Stimulated activated naive B cell treated with anti-CD40 and anti-IgM and Interleukin-4, amounts not matched to agents 10 μg/mL and 1 μg/mL and 100 μg/mL, for 72 hours (primary cell): ENCODE data around the gene CAPN9.
A peak's percentile ranks its signal among the peaks of the same experiment; 100 is the strongest.
"Not testable (repeated sequence)": the region's sequence is repeated elsewhere in the genome, so short reads cannot be mapped to it uniquely, and the experiment has no call there.

ENCODE experiments used
- ATAC-seq, 2 donors: fragments of 150-1000 bp; cut with Tn5 transposase; replicated peaks; 2 replicates each; pipeline ENCODE4 v1.10.0; 2021; ENCODE audit warnings: moderate library complexity in 1 of 2
- DNase-seq: peaks from one replicate; pipeline ENCODE4 v3.0.0; 2021
- H3K27ac Mint-ChIP-seq: one replicate; pipeline ENCODE4 v1.8.0; 2022; ENCODE audit warnings: mild to moderate bottlenecking, mixed read lengths
- H3K27me3 Mint-ChIP-seq, 2 donors: one replicate each; pipeline ENCODE4 v1.8.0; 2022; ENCODE audit warnings: mixed read lengths in 2 of 2
- H3K36me3 Mint-ChIP-seq, 2 donors: one replicate each; pipeline ENCODE4 v1.8.0; 2022; ENCODE audit warnings: mixed read lengths in 2 of 2, mild to moderate bottlenecking in 1 of 2
- H3K4me1 Mint-ChIP-seq, 2 donors: one replicate each; pipeline ENCODE4 v1.8.0; 2022; ENCODE audit warnings: mixed read lengths in 2 of 2, mild to moderate bottlenecking in 1 of 2
- H3K4me3 Mint-ChIP-seq, 2 donors: one replicate each; pipeline ENCODE4 v1.8.0; 2022; ENCODE audit warnings: mild to moderate bottlenecking in 2 of 2, mixed read lengths in 2 of 2, moderate library complexity in 1 of 2
- H3K9me3 Mint-ChIP-seq, 2 donors: one replicate each; pipeline ENCODE4 v1.8.0; 2022; ENCODE audit warnings: mixed read lengths in 2 of 2, mild to moderate bottlenecking in 1 of 2

The CAPN9 gene

DNA sequence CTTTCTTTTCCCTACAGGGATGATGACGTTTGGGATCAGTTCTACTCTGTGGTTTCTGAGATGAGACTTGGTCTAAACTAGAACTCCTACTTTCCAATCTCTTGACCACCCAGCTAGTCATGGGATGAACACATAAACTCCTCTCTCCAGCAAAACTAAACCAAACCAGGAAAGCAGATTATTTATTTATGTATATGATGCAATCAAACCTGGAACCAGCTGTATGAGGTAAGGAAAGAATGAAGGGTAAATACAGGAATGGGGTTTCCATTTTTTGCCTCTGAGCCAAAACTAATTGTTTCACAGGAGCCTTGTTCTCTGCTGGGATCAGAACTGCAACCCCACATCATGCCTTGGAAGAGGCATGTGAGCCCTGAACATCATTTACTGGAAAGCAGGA lies 29.9 kb upstream of the CAPN9 start:
- Mint-ChIP-seq H3K4me3 (no peak overlapping the region), H3K27ac (no peak overlapping the region), H3K36me3 (peaks cover 6 to 10% of the 10 kb centered on the region in 2 donors), H3K27me3 (peaks cover 29 to 43% of the 10 kb centered on the region in 2 donors), H3K9me3 (peaks cover 10 to 17% of the 10 kb centered on the region in 2 donors), H3K4me1 (no peaks in the 10 kb centered on the region)
- no peak for DNase-seq
- no peak for ATAC-seq

DNA sequence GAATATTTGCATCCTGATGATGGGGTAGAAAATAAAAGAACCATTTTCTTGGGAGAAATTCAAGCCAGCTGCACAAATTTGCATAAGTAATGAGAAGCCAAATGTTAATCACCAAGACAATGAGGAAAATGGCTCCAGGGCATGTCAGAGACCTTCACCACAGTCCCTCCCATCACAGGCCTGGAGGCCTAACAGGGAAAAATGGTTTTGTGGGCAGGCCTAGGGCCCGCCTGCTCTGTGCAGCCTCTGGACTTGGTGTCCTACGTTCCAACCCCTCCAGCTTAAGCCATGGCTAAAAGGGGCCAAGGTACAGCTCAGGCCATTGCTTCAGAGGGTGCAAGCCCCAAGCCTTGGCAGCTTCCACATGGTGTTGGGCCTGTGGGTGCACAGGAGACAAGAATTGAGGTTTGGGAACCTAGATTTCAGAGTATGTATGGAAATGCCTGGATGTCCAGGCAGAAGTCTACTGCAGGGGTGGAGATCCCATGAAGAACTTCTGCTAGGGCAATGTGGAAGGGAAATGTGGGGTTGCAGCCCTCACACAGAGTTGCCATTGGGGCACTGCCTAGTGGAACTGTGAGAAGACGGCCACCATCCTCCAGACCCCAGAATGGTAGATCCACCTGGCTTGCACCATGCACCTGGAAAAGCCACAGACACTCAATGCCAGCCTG lies 25.2 kb upstream of the CAPN9 start:
- H3K27me3 Mint-ChIP-seq, result peaks cover 12 to 41% of the 10 kb centered on the region in 2 donors
- H3K4me3 Mint-ChIP-seq, H3K4me1 Mint-ChIP-seq: not testable (repeated sequence)

DNA sequence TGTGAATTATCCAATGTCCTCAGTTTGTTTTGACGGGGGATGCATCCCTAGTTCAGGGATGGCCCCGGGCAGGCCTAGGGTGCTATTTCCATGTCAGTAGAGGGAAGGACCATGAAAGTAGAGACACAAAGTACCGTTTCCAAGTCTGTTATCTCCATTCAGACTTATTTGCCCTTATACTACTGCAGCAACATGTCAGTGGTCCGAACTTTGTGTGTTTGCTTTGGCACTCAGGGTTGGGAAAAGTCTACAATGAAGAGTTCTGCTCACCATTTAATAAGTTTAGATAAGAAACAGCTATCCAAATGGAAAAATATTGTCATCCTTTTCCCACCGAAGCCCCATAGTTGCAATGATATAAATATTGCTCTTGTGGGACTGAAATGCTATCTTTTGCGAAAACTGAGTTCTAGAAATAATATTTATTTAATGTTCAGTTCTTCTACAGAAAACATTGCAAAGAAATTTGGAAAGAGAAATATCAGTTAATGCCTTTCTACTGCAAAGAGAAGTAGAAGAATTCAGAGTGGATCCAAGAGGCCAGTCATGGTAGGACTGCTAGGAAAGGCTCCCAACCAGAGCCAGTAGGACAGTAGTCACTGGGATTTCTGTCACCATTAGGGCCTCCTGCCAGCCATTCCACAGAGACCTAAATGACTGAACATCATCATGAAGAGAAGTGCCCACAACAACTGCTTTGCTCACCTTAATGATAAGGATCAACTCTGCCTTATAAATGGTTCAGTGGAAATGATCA lies 21.8 kb upstream of the CAPN9 start:
- Mint-ChIP-seq H3K27ac (no peak overlapping the region), H3K27me3 (peaks cover 24 to 49% of the 10 kb centered on the region in 2 donors), H3K36me3 (peaks cover 5 to 6% of the 10 kb centered on the region in 2 donors), H3K9me3 (peaks cover 5 to 14% of the 10 kb centered on the region in 2 donors), H3K4me1 (no peaks in the 10 kb centered on the region), H3K4me3 (no peak overlapping the region)
- DNase-seq (no peak), ATAC-seq (no peak)

More for the DNA sequence above, 25.2 kb upstream of the CAPN9 start:
- ATAC-seq, H3K27ac Mint-ChIP-seq, DNase-seq, H3K36me3 Mint-ChIP-seq: not testable (repeated sequence)
- peaks cover 5 to 14% of the 10 kb centered on the region in 2 donors for H3K9me3 Mint-ChIP-seq

DNA sequence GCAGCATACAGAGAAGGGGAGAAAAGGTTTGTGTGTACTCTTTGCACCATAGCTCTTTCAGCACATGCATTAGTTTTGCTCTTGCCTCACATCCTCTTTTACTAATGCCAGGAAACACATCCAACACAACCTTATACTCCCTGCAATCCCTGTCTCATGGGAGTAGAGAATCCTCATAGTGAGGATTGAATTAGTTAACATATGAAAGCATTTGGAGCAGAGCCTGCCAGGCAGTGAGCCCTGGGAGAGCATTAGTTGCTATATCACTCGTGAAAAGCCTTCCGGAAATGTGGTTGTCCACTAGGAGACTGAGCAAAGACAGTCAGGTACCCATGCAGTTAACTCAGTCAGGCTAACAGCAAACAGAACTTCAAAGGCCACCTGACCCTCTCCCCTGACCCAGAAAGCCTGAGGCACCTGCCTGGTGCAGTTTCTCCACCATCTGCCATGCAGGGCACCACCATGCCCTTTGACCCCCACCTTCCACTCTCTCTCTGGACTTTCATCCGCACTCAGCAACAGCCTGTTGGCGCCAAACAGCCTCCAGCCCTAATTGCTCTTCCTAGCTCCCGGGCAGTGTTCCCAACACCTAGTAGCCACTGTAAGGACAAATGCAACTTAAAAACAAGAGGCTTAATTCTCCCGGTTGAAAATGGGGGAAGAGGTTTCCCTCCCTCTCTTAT lies 18.3 kb upstream of the CAPN9 start:
- no peak for ATAC-seq
- peak overlapping the region; percentile 49 for H3K27ac Mint-ChIP-seq
- H3K9me3 Mint-ChIP-seq, result peaks cover 0 to 2% of the 10 kb centered on the region in 2 donors
- no peak for DNase-seq
- H3K4me1 Mint-ChIP-seq, result no peaks in the 10 kb centered on the region
- H3K36me3 Mint-ChIP-seq, result no peaks in the 10 kb centered on the region
- H3K27me3 Mint-ChIP-seq, result peaks cover 20 to 40% of the 10 kb centered on the region in 2 donors
- H3K4me3 Mint-ChIP-seq, result no peak overlapping the region

DNA sequence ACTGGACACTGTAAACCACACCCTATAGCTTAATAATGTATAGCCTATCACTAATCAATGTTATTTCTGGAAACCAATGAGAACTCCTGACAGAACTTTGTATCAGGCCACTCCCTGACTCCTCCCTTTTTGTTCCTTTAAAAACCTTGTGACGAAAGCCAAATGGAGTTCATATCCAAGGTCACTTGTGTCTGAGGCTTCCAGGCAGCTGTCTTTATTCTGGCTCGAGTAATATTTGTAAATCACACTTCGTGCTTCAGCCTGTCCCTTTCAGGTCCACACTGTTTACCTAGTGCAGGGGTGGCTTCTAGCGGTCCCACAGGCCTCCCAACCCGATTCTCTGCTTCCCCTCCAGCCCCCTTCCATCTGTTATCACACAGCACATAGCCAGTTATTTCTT lies 16.2 kb upstream of the CAPN9 start:
- Mint-ChIP-seq H3K36me3 (no peaks in the 10 kb centered on the region), H3K4me3 (no peak overlapping the region), H3K27me3 (peaks cover 27 to 50% of the 10 kb centered on the region in 2 donors), H3K9me3 (peaks cover 0 to 2% of the 10 kb centered on the region in 2 donors), H3K27ac (no peak overlapping the region), H3K4me1 (no peaks in the 10 kb centered on the region)
- ATAC-seq (no peak), DNase-seq (no peak)

DNA sequence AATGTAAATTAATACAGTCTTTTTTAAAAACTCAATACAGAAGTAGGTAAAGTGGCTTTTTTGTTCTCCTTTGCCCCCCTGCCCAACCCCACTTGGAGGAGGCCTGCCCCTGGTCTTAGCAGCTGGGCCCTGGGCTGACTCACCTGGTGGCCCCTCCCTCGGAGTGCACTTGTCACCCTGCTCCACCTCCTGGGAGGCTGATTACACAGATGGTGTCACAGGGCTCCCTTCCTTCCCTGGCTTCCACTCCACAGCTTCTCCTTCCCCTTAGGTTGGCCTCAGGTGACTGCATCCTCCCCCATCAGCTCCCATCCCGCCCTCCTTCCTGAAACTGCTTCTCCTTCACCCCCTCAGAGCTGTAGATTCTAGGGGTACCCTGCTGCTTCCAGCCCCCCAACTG lies 11.7 kb upstream of the CAPN9 start:
- no peak for ATAC-seq
- Mint-ChIP-seq H3K36me3 (no peaks in the 10 kb centered on the region), H3K27me3 (peaks cover 29 to 44% of the 10 kb centered on the region in 2 donors)

DNA sequence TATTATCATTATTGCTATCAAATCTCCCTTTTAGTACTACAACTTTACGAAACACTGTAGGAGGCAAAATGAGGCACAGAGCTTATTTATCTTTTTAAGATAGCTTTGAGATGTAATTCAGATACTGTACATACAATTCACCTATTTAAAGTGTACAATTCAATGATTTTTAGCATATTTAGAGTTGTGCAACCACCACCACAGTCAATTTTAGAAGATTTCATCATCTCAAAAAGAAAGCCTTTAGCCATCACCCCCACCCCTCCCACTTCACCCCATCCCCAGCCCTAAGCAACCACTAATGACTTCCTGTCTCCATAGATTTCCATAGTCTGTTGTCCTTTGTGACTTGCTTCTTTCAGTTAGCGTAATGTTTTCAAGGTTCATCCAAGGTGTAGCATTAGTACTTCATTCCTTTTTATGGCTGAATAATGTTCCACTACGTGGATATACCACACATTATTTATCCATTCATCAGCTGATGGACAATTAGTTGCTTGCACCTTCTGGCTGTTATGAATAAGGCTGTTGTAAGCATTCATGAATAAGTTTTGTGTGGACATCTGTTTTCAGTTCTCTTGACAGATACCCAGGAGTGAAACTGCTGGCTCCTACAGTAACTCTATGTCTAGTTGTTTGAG lies 9.4 kb upstream of the CAPN9 start:
- H3K36me3 Mint-ChIP-seq, result no peaks in the 10 kb centered on the region
- no peak overlapping the region for H3K27ac Mint-ChIP-seq
- peaks cover 0 to 1% of the 10 kb centered on the region in 2 donors for H3K9me3 Mint-ChIP-seq
- ATAC-seq (no peak), DNase-seq (no peak)
- peaks cover 0 to 2% of the 10 kb centered on the region in 2 donors for H3K4me1 Mint-ChIP-seq
- H3K4me3 Mint-ChIP-seq, result no peak overlapping the region
- H3K27me3 Mint-ChIP-seq, result peaks cover 35 to 38% of the 10 kb centered on the region in 2 donors

More for the DNA sequence above, 11.7 kb upstream of the CAPN9 start:
- DNase-seq, result no peak
- Mint-ChIP-seq H3K9me3 (peaks cover 0 to 4% of the 10 kb centered on the region in 2 donors), H3K4me3 (no peak overlapping the region), H3K4me1 (no peaks in the 10 kb centered on the region), H3K27ac (no peak overlapping the region)

DNA sequence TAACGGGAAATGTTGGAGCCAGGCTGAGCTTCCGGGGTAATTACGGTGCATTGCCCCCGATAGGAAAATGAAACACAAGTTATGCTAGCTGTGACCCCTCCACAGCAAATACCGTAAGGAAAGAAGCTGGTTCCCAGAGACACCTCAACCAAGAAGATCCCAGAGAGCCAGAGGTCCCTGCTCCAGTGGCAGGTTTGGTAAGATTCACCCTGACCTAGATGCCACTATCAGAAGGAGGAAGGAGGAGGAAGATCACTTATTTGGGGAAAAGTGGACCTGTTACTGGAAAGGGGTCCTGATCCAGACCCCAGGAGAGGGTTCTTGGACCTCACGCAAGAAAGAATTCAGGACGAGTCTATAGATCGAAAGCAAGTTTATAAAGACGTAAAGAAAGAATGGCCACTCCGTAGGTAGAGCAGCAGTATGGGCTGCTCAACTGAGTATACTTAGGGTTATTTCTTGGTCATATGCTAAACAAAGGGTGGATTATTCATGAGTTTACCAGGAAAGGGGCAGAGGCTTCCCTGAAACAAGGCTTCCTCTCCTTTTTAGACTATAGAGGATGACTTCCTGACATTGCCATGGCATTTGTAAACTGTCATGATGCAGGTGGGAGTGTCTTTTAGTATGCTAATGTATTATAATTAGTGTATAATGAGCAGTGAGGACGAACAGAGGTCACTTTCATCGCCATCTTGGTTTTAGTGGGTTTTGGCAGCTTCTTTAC lies 7.5 kb upstream of the CAPN9 start:
- ATAC-seq, result no peak

DNA sequence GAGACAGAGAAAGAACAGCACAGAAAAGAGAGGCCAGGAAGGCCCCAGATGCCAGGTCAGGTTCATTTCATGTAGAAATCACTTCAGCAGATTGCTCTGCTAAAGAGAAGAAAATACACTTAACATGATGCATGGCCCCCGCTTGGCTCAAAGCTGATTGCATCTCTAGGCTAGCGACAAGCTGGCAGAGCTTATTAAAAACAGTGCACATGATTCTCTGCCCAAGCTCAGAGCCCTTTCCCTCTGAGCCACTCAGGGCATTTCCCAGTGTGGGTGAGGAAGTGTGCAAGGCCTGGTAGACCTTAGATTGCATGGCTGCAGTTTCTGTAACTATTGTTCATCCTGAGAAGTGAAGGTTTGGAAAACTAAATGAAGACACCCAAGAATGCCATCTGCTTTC lies 3.3 kb upstream of the CAPN9 start:
- no peak overlapping the region for H3K4me3 Mint-ChIP-seq
- H3K9me3 Mint-ChIP-seq, result no peaks in the 10 kb centered on the region
- DNase-seq (no peak), ATAC-seq (no peak)
- H3K27me3 Mint-ChIP-seq, result peaks cover 23 to 25% of the 10 kb centered on the region in 2 donors
- H3K4me1 Mint-ChIP-seq, result peaks cover 4 to 5% of the 10 kb centered on the region in 2 donors
- H3K27ac Mint-ChIP-seq, result no peak overlapping the region
- no peaks in the 10 kb centered on the region for H3K36me3 Mint-ChIP-seq

More for the DNA sequence above, 7.5 kb upstream of the CAPN9 start:
- H3K27ac Mint-ChIP-seq, result no peak overlapping the region
- peaks cover 0 to 2% of the 10 kb centered on the region in 2 donors for H3K4me1 Mint-ChIP-seq
- H3K4me3 Mint-ChIP-seq, result no peak overlapping the region
- H3K27me3 Mint-ChIP-seq, result peaks cover 35 to 42% of the 10 kb centered on the region in 2 donors
- no peaks in the 10 kb centered on the region for H3K36me3 Mint-ChIP-seq
- no peak for DNase-seq
- H3K9me3 Mint-ChIP-seq, result peaks cover 0 to 1% of the 10 kb centered on the region in 2 donors

DNA sequence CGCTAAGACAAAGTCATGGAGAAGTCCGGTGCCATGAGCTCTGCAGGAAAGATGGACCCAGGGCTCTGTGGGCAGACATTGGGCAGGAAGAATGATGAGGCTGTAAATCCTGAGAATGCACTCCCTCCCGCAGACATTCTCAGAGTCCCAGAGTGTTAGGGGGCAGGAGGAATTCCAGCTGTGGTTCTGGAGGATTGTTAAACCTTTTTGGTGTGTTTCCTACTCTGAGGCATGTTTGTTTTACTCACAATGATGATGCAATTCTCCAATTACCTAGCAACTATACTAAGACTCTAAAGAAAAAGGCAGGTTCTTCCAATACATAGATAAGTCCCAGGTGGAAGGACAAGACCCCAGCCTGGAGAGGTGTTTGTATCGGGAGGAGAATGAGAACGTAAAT lies 2.8 kb upstream of the CAPN9 start:
- ATAC-seq (no peak), DNase-seq (no peak)
- Mint-ChIP-seq H3K27me3 (peaks cover 21 to 22% of the 10 kb centered on the region in 2 donors), H3K27ac (no peak overlapping the region), H3K9me3 (no peaks in the 10 kb centered on the region), H3K36me3 (no peaks in the 10 kb centered on the region), H3K4me1 (peaks cover 7 to 9% of the 10 kb centered on the region in 2 donors), H3K4me3 (no peak overlapping the region)

DNA sequence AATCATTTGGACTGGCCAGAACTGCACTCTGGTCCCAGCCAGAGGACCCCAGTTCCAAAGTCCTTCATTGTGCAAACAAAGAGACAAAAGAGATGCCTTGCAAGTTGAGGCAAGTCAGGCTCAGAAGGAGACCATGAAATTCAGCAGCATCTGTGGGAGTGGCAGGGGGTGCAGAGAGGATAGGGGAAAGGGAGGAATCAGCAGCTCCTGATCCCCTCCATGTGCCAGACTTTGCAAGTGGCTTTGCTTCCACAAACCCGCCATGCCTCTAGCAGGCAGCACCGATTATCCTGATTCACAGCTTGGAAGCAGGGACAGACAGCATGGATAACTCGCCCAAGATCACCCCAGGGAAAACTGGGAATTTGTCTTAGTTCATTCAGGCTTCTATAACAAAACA lies 2.1 kb upstream of the CAPN9 start:
- ATAC-seq (no peak), DNase-seq (no peak)
- Mint-ChIP-seq H3K36me3 (no peaks in the 10 kb centered on the region), H3K4me3 (no peak overlapping the region), H3K27ac (no peak overlapping the region), H3K4me1 (peaks cover 10 to 11% of the 10 kb centered on the region in 2 donors), H3K9me3 (no peaks in the 10 kb centered on the region), H3K27me3 (peaks cover 16 to 17% of the 10 kb centered on the region in 2 donors)

DNA sequence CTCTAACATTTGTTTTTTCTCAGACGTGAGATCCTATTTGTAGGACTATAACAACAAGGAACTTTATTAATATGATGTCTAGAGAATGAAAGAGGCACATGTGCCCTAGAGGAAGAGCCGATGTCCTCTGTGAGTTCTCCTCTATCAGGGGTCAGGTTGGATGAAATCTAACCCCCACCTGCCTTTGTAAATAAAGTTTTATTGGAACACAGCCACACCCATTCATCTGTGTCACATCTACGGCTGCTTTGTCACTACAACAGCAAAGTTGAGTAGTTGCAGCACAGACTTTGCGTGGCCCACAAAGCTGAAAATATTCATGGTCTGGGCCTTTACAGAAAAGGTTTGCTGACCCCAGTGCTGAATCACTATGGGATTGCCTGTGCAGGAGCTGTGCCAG lies 571 bp upstream of the CAPN9 start:
- Mint-ChIP-seq H3K9me3 (no peaks in the 10 kb centered on the region), H3K27ac (no peak overlapping the region), H3K27me3 (peaks cover 10 to 12% of the 10 kb centered on the region in 2 donors), H3K4me1 (peaks cover 10 to 13% of the 10 kb centered on the region in 2 donors), H3K36me3 (no peaks in the 10 kb centered on the region), H3K4me3 (no peak overlapping the region)
- DNase-seq (no peak), ATAC-seq (no peak)

DNA sequence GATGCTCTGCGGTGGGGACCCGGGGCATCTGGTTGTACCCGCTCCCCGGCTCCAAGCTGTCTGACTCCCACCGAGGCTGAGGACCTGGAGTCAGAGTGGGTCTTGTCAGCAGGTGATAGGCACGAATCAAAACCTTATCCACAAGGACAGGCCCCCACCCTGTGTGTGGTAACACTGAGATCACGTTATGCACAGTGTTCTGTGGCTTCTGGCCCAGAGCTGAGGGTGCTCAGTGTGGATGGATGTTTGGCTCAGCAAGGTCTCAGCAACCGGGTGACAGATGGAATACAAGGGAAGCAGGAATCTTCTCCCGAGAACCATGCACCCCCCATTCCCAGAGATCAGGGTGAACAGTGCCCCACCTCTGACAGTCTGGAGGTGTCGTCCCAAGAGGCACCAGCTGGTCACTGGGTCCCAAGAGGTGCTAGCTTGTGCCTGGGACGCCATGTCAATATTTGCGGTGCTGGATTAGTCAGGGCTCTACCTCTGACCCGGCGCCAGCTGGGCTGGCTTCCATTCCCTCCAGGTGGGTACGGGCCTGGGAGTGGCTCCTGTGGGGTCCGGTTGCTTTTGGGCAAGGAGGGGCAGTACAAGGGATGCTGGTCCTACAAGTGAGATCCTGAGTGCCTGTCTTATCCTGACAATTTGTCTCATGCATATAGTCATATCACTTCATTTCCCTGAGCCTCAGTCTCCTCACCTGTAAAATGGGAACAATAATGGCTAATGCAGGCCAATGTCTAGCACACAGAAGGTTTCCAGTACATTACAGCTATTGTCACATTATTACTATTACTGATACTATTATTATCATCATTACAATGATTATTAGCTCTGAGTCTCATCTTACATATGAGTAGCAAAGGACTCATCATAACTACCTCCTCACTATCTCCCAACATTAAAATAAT lies 957 bp downstream of the CAPN9 start:
- Mint-ChIP-seq H3K27me3 (peaks cover 10 to 11% of the 10 kb centered on the region in 2 donors), H3K27ac (no peak overlapping the region), H3K36me3 (no peaks in the 10 kb centered on the region), H3K4me3 (no peak overlapping the region), H3K4me1 (peaks cover 10 to 11% of the 10 kb centered on the region in 2 donors), H3K9me3 (no peaks in the 10 kb centered on the region)
- ATAC-seq (no peak), DNase-seq (no peak)
